ENCODE measurements around the gene ATRX.
"Not testable (repeated sequence)": the region's sequence is repeated elsewhere in the genome, so short reads cannot be mapped to it uniquely, and the experiment has no call there.

Gene ATRX

DNA sequence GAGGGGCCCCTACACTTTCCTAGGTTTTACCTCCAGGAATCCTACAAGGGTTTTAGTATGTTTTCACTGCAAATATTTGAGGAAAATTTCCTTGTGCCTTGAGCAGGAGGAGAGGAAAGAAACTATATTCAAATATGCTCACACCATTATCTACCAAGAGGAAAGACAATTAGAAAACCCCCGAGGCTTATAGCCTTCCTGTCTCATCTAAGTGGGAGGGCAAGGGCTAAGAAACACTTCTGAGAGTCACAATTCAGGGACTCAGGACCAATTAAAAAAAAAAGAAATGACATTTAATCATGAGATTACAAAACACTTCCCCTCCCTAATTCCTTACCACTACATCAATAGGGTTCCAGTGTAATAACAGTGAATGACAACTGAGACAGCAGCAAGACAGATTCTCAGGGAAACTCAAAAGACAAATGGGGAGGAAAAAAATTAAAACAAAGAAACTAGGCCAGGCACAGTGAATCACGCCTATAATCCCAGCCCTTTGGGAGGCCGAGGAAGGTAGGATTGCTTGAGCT lies 45.6 kb downstream of the ATRX start:
- no peak for DNase-seq (ENCODE audit: low spot score)

DNA sequence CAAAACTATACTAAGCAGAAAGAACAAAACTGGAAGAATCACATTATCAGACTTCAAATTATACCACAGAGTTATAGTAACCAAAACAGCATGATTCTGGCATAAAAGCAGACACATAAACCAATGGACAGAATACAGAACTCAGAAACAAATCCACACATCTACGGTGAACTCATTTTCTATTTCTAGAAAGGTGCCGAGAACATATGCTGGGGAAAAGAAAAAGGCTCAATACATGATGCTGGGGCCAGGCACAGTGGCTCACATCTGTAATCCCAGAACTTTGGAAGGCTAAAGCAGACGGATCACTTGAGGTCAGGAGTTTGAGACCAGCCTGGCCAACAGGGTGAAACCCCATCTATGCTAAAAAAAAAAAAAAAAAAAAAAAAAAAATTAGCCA lies 52.7 kb downstream of the ATRX start:
- no peak for DNase-seq (ENCODE audit: low spot score)

DNA sequence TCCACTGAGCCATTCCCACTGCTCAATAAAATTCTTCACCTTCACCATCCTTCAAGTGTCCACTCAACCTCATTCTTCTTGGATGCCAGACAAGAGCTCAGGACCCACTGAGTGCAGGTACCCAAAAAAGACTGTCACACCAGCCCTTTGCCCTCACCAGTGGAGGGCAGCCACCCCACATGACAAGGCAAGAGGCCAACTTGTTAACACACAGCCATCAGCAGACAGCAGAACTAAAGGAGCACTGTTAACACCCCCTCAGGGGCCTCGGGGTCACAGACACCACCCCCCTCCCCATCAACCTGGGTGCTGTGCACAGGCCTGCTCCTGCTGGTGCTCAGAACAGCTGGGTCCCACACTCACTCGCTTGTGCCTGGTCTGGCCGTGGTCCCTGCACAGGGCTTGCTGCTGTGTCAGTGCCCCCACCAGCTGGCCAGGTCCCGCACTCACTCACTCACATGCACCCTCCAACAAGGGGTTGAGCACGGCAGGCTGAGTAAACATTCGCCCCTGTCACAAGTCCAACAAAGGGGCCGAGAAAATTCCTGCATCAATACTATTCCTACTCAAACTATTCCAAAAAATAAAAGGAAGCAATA lies 54.1 kb downstream of the ATRX start:
- DNase-seq (ENCODE audit: low spot score): no peak

DNA sequence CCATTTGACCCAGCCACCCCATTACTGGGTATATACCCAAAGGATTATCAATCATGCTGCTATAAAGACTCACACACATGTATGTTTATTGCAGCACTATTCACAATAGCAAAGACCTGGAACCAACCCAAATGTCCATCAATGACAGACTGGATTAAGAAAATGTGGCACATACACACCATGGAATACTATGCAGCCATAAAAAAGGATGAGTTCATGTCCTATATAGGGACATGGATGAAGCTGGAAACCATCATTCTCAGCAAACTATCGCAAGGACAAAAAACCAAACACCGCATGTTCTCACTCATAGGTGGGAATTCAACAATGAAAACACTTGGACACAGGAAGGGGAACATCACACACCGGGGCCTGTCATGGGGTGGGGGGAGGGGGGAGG lies 59.9 kb downstream of the ATRX start:
- not testable (repeated sequence) for DNase-seq (ENCODE audit: low spot score)

- no peak for DNase-seq (ENCODE audit: low spot score)
Observed at GRCh38 chrX:77723681-77724080, 62.3 kb downstream of the ATRX start.

- no peak for DNase-seq (ENCODE audit: low spot score)
Observed at GRCh38 chrX:77719388-77719787, 66.6 kb downstream of the ATRX start.

DNA sequence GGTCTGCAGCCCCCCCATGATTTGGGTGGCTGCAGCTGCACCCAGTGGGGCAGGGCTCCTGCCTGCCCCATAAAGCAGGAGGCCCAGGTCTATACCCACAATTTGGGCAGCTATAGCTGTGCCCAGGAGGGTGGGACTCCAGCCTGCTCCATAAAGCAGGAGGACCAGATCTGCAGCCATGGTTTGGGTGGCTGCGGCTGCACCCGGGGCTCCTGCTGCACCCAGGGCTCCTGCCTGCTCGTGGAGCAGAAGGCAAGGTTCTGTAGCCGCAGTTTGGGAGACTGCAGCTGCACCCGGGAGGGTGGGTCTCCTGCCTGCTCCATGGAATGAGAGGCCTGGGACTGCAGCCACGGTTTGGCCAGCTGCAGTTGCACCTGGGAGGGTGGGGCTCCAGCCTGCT lies 81.1 kb downstream of the ATRX start:
- DNase-seq (ENCODE audit: low spot score): no peak

DNA sequence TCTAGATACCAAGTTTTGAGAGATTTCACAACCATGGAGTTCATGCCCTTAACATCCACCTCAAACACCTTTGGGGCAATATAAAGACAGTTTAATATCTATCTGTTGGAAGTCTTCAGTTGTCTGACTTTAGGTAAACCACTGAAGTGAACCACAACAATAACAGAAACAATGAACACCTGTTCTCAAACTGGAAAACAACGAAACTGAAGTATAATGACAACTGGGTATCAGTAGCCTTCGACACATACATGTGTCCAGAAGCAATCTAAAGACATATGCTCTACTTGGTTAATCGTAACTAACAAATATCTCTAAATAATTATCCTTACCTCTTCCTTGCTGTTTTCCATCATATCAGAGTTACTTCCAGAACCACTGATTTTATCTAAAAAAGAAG lies 87.8 kb downstream of the ATRX start:
- no peak for DNase-seq (ENCODE audit: low spot score)

DNA sequence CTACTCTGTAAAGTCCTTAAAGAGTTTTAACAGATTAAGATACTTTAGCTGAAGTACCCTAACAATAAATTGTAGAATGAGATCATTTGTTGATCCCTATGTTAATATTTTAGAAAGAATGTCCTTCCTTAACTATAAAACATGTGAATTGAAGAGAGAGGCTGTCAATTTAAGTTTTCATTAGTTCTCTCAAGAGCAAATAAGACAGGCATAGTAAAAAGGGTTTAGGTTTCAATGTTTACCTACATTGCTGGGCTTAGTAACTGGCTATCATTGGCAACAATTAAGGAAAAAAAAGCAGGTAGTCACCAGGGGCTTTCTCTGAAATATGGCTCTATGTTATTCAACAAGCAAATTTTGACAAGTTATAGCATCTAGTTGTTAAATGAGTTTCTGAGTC lies 91.5 kb downstream of the ATRX start:
- no peak for DNase-seq (ENCODE audit: low spot score)

DNA sequence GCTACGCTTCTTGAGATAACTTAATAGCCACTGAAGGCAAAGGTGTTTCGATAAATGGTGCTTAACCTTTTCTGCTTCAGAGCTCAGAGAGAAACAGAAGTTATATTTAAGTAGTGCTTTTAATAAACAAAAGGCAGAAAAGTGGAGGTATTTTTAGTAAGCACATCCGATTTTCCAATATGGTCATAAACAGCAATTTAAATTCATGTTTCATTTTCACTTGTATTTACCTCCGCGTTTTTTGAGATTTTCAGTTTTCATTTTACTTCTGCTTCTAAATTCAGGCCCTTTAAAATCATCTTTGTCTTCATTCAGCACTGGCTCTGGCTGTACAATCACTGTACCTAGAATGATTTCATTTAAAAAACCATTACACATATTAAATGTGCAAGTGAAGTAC lies 92.4 kb downstream of the ATRX start:
- no peak for DNase-seq (ENCODE audit: low spot score)

GRCh38 chrX:77691916-77692315 lies 94.1 kb downstream of the ATRX start:
- DNase-seq (ENCODE audit: low spot score): no peak

DNA sequence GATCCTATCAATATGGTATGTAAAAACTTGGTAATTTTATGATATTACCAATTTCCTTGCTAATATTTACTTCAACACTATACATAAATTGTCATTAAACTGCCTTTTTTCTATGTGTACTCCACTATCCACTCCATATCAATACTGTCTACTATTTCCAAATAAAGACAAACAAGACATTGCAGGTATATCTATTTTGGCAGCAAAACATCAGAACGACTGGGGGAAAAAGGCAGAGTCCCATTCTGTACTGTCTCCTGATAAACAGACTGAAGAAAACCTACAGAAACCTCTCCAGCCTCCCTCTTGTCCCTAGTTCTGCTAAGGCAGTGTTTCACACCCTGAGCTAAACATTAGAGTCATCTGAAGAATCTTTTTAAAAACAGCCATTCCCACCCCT lies 96.6 kb downstream of the ATRX start:
- no peak for DNase-seq (ENCODE audit: low spot score)

- not testable (repeated sequence) for DNase-seq (ENCODE audit: low spot score)
Observed at GRCh38 chrX:77685683-77686082, 100.3 kb downstream of the ATRX start.

GRCh38 chrX:77679144-77679543 lies 106.9 kb downstream of the ATRX start:
- no peak for DNase-seq (ENCODE audit: low spot score)

GRCh38 chrX:77675986-77676385 lies 110.0 kb downstream of the ATRX start:
- DNase-seq (ENCODE audit: low spot score): no peak

DNA sequence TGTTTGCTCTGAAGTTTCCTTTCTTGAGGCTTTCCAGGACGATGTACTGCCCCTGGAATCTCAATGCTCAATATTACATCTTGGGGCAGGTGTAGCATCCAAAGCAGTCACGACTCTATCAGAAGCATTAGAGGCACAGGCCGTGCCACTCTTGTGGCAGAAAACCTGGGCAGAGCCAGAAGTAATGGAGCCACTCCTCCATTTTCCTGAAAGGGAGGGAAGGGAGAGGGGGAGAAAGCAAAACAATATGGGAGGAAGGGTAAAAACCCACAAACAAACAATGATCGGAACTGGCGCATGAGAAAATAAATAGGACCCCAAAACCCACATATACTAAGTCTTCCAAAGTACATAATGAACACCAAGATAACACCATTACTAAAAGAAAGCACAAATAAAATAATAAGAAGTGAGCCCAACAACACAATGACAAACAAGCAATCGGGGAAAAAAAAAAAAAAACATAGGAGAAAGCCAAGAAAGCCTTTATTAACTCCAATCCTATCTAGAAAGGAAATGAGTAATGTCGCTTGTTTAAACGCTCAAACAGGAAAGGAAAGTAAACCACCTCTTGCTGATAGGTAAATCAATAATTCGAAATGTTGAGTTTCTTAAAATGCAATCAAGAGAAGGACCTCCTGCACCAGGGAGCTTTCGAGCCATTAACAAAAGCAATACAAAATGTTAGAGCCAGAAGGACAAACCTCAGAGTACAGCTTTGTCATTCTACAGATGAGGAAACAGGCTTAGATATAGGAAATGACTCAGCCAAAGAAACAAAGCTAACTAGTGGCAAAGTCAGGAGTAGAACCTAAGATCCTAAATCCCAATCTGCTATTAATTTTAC lies 117.4 kb downstream of the ATRX start:
- DNase-seq (ENCODE audit: low spot score): no peak

- no peak for DNase-seq (ENCODE audit: low spot score)
Observed at GRCh38 chrX:77658886-77659285, 127.1 kb downstream of the ATRX start.

DNA sequence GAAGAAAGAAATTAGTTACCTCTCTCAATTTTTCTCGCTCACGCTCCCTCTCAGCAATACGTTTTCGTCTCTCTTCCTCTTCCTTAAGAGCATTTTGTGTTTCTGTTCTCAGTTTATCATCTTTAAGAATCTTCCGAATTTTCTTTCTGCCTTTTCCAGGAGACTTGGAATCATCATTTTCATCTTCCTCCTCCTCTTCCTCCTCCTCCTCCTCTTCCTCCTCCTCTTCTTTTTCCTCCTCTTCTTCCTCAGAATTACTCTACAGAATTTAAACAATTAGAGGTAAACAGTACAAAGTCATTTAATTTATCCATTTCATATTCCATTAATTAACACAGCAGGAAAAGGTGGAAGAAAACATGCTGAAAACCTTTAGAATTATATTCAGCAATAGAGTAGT lies 133.9 kb downstream of the ATRX start:
- DNase-seq (ENCODE audit: low spot score): no peak

GRCh38 chrX:77640702-77641101 lies 145.3 kb downstream of the ATRX start:
- DNase-seq (ENCODE audit: low spot score): no peak

DNA sequence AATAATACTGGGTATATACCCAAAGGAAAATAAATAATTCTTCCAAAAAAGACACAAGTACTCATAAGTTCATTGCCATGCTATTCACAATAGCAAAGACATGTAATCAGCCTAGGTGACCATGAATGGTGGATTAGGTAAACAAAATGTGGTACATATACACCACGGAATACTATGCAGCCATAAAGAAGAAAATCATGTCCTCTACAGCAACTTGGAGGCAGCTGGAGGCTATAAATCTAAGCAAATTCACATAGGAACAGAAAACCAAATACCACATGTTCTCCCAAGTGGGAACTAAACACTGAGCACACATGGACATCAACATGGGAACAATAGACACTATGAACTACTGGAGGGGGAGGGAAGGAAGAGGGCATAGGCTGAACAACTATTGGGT lies 146.2 kb downstream of the ATRX start:
- DNase-seq (ENCODE audit: low spot score): no peak

DNA sequence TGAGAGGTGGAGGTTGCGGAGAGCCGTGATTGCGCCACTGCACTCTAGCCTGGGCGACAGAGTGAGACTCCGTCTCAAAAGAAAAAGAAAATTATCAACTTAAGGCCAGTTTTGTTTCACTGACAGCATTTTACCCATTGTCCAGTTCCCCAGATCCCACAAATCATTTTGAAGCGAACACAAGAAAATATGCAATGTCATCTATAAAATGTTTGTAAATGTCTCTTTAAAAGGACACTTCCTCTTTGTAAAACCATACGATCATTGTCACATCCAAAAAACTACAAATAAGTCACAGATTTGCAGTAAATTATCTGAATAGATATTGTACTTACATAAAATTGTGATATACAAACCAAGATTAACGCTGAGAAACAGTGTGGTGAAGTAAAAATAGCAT lies 147.6 kb downstream of the ATRX start:
- no peak for DNase-seq (ENCODE audit: low spot score)

DNA sequence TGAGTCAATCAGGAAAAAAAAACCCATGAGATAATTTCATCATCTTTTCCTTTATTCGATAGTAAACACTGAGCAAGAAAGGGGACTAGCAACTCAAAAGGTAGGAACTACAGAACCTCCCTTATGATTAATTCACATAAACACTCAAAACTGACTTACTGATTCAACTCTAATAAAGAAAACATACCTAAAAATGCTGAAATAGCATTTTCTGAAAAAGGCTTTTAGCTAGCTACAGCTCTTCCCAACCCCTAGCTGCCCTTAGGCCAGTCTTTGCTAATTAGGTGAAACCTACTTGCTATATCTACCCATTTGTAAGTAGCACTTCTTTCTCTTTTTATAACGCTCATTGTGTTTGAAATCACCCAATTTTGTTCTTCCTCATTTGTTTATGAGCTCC lies 150.6 kb downstream of the ATRX start:
- no peak for DNase-seq (ENCODE audit: low spot score)

- DNase-seq (ENCODE audit: low spot score): no peak
Observed at GRCh38 chrX:77628294-77629025, 157.6 kb downstream of the ATRX start.
